Vagina (tissue), 2 donors: Measurements from ENCODE around the gene KCNIP4. TPM values are rescaled to one million over a fixed set of nuclear protein-coding genes. Genes with fewer than 3 reads are reported as not detected.

Experiments
- DNase-seq, 2 donors: peaks; one replicate each; pipeline ENCODE4 v3.0.0-alpha.2; 2017; ENCODE audit errors: extremely low spot score in 2 of 2
- H3K27ac ChIP-seq: fragments of 200-600 bp; sonication (generic); one replicate; pipeline ENCODE4 v1.5.1; 2019
- H3K27me3 ChIP-seq: fragments of 200-600 bp; sonication (generic); one replicate; pipeline ENCODE4 v1.5.1; 2019
- H3K36me3 ChIP-seq, 2 donors: fragments of 200-600 bp; sonication (generic); one replicate each; pipeline ENCODE4 v1.5.1; 2017 to 2019
- H3K4me1 ChIP-seq: fragments of 200-600 bp; sonication (generic); one replicate; pipeline ENCODE4 v1.5.1; 2019
- H3K4me3 ChIP-seq, 2 donors: fragments of 200-600 bp; sonication (generic); 1 replicate in 1 of 2; 2 replicates in 1 of 2; pipeline ENCODE4 v1.5.1; 2016 to 2019
- H3K9me3 ChIP-seq: fragments of 200-600 bp; sonication (generic); one replicate; pipeline ENCODE4 v1.5.1; 2019
- POLR2A ChIP-seq, 2 donors: fragments of 450-650 bp; IDR thresholded peaks; one replicate each; pipeline ENCODE4 v1.6.1; 2017; ENCODE audit warnings: antibody characterized with exemption in 2 of 2, mild to moderate bottlenecking in 2 of 2, moderate library complexity in 2 of 2
- POLR2AphosphoS5 ChIP-seq, 2 donors: sonication (generic); formaldehyde crosslinking; IDR thresholded peaks; one replicate each; pipeline ENCODE4 v1.9.0; 2017; ENCODE audit warnings: antibody characterized with exemption in 2 of 2, mild to moderate bottlenecking in 2 of 2, low read depth in 1 of 2; ENCODE audit not compliant: insufficient read depth in 1 of 2
- intact Hi-C: fragments of 100-400 bp; cut with DNase I; formaldehyde crosslinking; loops from one replicate; pipeline ENCODE4 v1.15.1; 2023
- total RNA-seq: library from RNA; depleted of rRNA; stranded (reverse); fragments of >200 nt; gene quantifications from one replicate; pipeline ENCODE4 v1.2.3, GENCODE V29; 2016
- TF ChIP-seq, protein P1 (sequence below), 3 experiments: fragments of 450-650 bp in 2 of 3; fragments of 200-600 bp in 1 of 3; sonication (generic) in 1 of 3; IDR thresholded peaks; one replicate each; pipeline ENCODE4 v1.5.1; 2017 to 2019; ENCODE audit warnings: antibody characterized with exemption in 3 of 3, mild to moderate bottlenecking in 2 of 3, moderate library complexity in 2 of 3

Gene KCNIP4
- total RNA-seq, 1 donor from 2014 or later = not detected

DNA sequence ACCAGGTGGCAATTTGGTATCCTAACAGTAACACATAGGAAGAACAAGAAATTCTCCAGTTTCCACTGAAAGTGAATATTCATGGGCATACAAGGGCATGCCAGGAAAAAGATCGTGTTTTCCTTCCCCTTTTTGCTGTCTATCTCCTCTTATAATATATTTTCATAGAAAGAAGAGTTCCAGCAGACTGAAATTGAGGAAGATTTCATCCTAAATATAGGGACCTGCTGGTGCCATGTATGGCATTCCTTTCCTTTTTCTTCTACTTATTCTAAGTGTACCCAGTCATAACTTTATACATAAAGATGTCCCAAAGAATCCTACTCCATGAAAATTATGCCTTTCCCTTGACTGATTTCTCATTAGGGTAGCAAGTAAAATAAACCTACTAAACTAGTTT lies 40.8 kb upstream of the KCNIP4 start:
- no peaks in the 10 kb centered on the region for H3K27me3 ChIP-seq
- intact Hi-C loops = no loop called here
- no peak for DNase-seq

GRCh38 chr4:21986307-21986706 lies 37.7 kb upstream of the KCNIP4 start:
- H3K9me3 ChIP-seq = no peaks in the 10 kb centered on the region
- H3K4me1 ChIP-seq = peaks cover 4% of the 10 kb centered on the region
- DNase-seq = no peak
- no peaks in the 10 kb centered on the region for H3K27me3 ChIP-seq
- H3K27ac ChIP-seq = no peak overlapping the region
- H3K36me3 ChIP-seq = no peaks in the 10 kb centered on the region
- intact Hi-C loops = no loop called here
- TF ChIP-seq POLR2AphosphoS5 (IDR thresholded peaks at IDR 0.05; ENCODE audit: insufficient read depth in 1 of 2, low read depth in 1 of 2) (no peak), POLR2A (IDR thresholded peaks at IDR 0.05) (no peak)
- TF ChIP-seq, protein P1, sequence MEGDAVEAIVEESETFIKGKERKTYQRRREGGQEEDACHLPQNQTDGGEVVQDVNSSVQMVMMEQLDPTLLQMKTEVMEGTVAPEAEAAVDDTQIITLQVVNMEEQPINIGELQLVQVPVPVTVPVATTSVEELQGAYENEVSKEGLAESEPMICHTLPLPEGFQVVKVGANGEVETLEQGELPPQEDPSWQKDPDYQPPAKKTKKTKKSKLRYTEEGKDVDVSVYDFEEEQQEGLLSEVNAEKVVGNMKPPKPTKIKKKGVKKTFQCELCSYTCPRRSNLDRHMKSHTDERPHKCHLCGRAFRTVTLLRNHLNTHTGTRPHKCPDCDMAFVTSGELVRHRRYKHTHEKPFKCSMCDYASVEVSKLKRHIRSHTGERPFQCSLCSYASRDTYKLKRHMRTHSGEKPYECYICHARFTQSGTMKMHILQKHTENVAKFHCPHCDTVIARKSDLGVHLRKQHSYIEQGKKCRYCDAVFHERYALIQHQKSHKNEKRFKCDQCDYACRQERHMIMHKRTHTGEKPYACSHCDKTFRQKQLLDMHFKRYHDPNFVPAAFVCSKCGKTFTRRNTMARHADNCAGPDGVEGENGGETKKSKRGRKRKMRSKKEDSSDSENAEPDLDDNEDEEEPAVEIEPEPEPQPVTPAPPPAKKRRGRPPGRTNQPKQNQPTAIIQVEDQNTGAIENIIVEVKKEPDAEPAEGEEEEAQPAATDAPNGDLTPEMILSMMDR (IDR thresholded peaks at IDR 0.05) = no peak
- no peak overlapping the region for H3K4me3 ChIP-seq

More for the DNA sequence above, 40.8 kb upstream of the KCNIP4 start:
- TF ChIP-seq POLR2A (IDR thresholded peaks at IDR 0.05) (no peak), POLR2AphosphoS5 (IDR thresholded peaks at IDR 0.05; ENCODE audit: insufficient read depth in 1 of 2, low read depth in 1 of 2) (no peak)
- TF ChIP-seq, protein P1 (IDR thresholded peaks at IDR 0.05) = no peak
- H3K36me3 ChIP-seq = no peaks in the 10 kb centered on the region
- H3K4me3 ChIP-seq = no peak overlapping the region
- peaks cover 4% of the 10 kb centered on the region for H3K4me1 ChIP-seq
- H3K27ac ChIP-seq = no peak overlapping the region
- no peaks in the 10 kb centered on the region for H3K9me3 ChIP-seq

GRCh38 chr4:21982087-21982486 lies 33.5 kb upstream of the KCNIP4 start:
- intact Hi-C loops = no loop called here
- no peak for DNase-seq
- TF ChIP-seq POLR2A (IDR thresholded peaks at IDR 0.05) = no peak
- TF ChIP-seq POLR2AphosphoS5 (IDR thresholded peaks at IDR 0.05; ENCODE audit: insufficient read depth in 1 of 2, low read depth in 1 of 2) = no peak
- TF ChIP-seq, protein P1 (IDR thresholded peaks at IDR 0.05) = no peak
- Histone ChIP-seq H3K27ac (no peak overlapping the region), H3K4me1 (no peaks in the 10 kb centered on the region), H3K27me3 (no peaks in the 10 kb centered on the region), H3K9me3 (no peaks in the 10 kb centered on the region), H3K36me3 (no peaks in the 10 kb centered on the region), H3K4me3 (no peak overlapping the region)

- no peaks in the 10 kb centered on the region for H3K36me3 ChIP-seq
- no peak overlapping the region for H3K27ac ChIP-seq
- intact Hi-C loops = no loop called here
- TF ChIP-seq POLR2A (IDR thresholded peaks at IDR 0.05) (no peak), POLR2AphosphoS5 (IDR thresholded peaks at IDR 0.05; ENCODE audit: insufficient read depth in 1 of 2, low read depth in 1 of 2) (no peak)
- TF ChIP-seq, protein P1 (IDR thresholded peaks at IDR 0.05) = no peak
- H3K9me3 ChIP-seq = no peaks in the 10 kb centered on the region
- no peak for DNase-seq
- H3K4me3 ChIP-seq = no peak overlapping the region
- H3K27me3 ChIP-seq = no peaks in the 10 kb centered on the region
- H3K4me1 ChIP-seq = no peaks in the 10 kb centered on the region
These were observed 30.6 kb upstream of the KCNIP4 start for GRCh38 chr4:21979196-21979595.

GRCh38 chr4:21976166-21976565 lies 27.6 kb upstream of the KCNIP4 start:
- H3K27me3 ChIP-seq = no peaks in the 10 kb centered on the region
- intact Hi-C loops = no loop called here
- H3K9me3 ChIP-seq = no peaks in the 10 kb centered on the region
- H3K4me3 ChIP-seq = no peak overlapping the region
- no peaks in the 10 kb centered on the region for H3K36me3 ChIP-seq
- no peaks in the 10 kb centered on the region for H3K4me1 ChIP-seq
- H3K27ac ChIP-seq = no peak overlapping the region
- TF ChIP-seq POLR2AphosphoS5 (IDR thresholded peaks at IDR 0.05; ENCODE audit: insufficient read depth in 1 of 2, low read depth in 1 of 2) (no peak), POLR2A (IDR thresholded peaks at IDR 0.05) (no peak)
- TF ChIP-seq, protein P1 (IDR thresholded peaks at IDR 0.05) = no peak
- no peak for DNase-seq
